Uterus (tissue), 4 donors: Measurements from ENCODE around the gene OR51B4. TPM values are rescaled to one million over a fixed set of nuclear protein-coding genes. Genes with fewer than 3 reads are reported as not detected.

Source experiments
- DNase-seq, 2 donors: peaks; one replicate each; pipeline ENCODE4 v3.0.0-alpha.2; 2019 to 2020
- H3K27ac ChIP-seq, 2 donors: fragments of 200-600 bp; sonication (generic); 1 replicate in 1 of 2; 2 replicates in 1 of 2; pipeline ENCODE4 v1.5.1; 2016 to 2018
- H3K27me3 ChIP-seq, 2 donors: fragments of 200-600 bp; sonication (generic); one replicate each; pipeline ENCODE4 v1.5.1; 2018 to 2019; ENCODE audit warnings: control low read depth in 1 of 2
- H3K36me3 ChIP-seq, 2 donors: fragments of 200-600 bp; sonication (generic); one replicate each; pipeline ENCODE4 v1.5.1; 2019; ENCODE audit warnings: control low read depth in 1 of 2
- H3K4me1 ChIP-seq, 2 donors: fragments of 200-600 bp; sonication (generic); one replicate each; pipeline ENCODE4 v1.5.1; 2018 to 2019; ENCODE audit warnings: control low read depth in 1 of 2
- H3K4me3 ChIP-seq, 2 donors: fragments of 200-600 bp; sonication (generic); 1 replicate in 1 of 2; 2 replicates in 1 of 2; pipeline ENCODE4 v1.5.1; 2018 to 2019; ENCODE audit warnings: mild to moderate bottlenecking in 1 of 2
- H3K9me3 ChIP-seq, 2 donors: fragments of 200-600 bp; sonication (generic); one replicate each; pipeline ENCODE4 v1.5.1; 2019; ENCODE audit warnings: control low read depth in 1 of 2
- POLR2A ChIP-seq, 2 donors: fragments of 450-650 bp; IDR thresholded peaks; one replicate each; pipeline ENCODE4 v1.6.1; 2016; ENCODE audit warnings: antibody characterized with exemption in 2 of 2, mild to moderate bottlenecking in 1 of 2, moderate library complexity in 1 of 2
- intact Hi-C: fragments of 100-400 bp; cut with DNase I; formaldehyde crosslinking; loops from one replicate; pipeline ENCODE4 v1.15.1; 2023; ENCODE audit warnings: low total_unique reads
- total RNA-seq, 4 donors: library from RNA; depleted of rRNA in 3 of 4; stranded (reverse); fragments of >200 nt in 3 of 4; gene quantifications; one replicate each; pipeline versions ENCODE4 v1.1.0 to v1.2.4, GENCODE V29; 2014 to 2023
- TF ChIP-seq, protein P1 (sequence below), 4 experiments: fragments of 200-600 bp in 2 of 4; fragments of 450-650 bp in 2 of 4; sonication (generic) in 2 of 4; IDR thresholded peaks; one replicate each; pipeline ENCODE4 v1.5.1; 2016 to 2019; ENCODE audit warnings: antibody characterized with exemption in 4 of 4, mild to moderate bottlenecking in 2 of 4, moderate library complexity in 1 of 4
- donor health status: DM: yes; HTN: yes; CAD: no.

OR51B4 gene
- total RNA-seq, 4 donors from 2014 or later = 0.35 TPM; not detected in 3

DNA sequence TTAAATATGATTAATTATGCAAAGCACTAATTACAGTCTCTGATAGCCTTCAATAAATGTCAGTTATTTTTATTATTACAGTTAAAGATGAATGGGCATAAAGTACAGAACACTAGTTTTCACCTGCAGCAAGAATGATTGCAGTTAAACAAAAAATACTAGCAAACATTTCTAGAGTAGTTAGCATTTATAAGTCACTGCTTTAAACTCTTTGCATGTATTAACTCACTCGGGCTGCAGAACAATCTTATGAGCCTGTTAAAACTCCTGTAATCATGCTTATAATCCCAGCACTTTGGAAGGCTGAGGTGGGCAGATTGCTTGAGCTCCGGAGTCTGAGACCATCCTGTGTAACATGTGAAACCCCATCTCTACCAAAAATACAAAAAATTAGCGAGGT is 14.8 kb downstream of the OR51B4 start:
- TF ChIP-seq POLR2A (IDR thresholded peaks at IDR 0.05) = no peak
- TF ChIP-seq, protein P1, sequence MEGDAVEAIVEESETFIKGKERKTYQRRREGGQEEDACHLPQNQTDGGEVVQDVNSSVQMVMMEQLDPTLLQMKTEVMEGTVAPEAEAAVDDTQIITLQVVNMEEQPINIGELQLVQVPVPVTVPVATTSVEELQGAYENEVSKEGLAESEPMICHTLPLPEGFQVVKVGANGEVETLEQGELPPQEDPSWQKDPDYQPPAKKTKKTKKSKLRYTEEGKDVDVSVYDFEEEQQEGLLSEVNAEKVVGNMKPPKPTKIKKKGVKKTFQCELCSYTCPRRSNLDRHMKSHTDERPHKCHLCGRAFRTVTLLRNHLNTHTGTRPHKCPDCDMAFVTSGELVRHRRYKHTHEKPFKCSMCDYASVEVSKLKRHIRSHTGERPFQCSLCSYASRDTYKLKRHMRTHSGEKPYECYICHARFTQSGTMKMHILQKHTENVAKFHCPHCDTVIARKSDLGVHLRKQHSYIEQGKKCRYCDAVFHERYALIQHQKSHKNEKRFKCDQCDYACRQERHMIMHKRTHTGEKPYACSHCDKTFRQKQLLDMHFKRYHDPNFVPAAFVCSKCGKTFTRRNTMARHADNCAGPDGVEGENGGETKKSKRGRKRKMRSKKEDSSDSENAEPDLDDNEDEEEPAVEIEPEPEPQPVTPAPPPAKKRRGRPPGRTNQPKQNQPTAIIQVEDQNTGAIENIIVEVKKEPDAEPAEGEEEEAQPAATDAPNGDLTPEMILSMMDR (IDR thresholded peaks at IDR 0.05) = no peak
- Histone ChIP-seq H3K27ac (no peak overlapping the region), H3K9me3 (no peaks in the 10 kb centered on the region), H3K4me1 (no peaks in the 10 kb centered on the region), H3K27me3 (no peaks in the 10 kb centered on the region), H3K4me3 (no peak overlapping the region), H3K36me3 (no peaks in the 10 kb centered on the region)
- intact Hi-C loops = no loop called here
- no peak for DNase-seq

DNA sequence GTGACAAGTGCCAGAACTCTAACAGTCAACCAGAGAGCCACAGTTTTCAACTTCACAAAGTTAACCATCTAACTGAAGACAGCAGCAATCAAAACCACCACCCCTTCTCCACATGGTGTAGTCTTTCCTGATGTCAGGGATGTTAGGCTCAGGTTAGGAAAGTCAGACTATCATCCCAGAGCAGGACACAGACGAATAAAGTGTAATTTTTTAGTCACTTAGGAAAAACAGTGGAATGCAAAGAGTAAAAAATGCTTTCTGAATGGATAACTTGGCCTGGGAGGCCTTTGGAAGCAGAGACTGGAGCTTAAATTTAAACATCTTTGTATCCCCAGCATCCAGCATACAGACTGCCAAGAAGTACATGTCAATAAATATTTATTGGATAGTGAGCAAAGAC is 15.4 kb downstream of the OR51B4 start:
- intact Hi-C loops = no loop called here
- TF ChIP-seq, protein P1 (IDR thresholded peaks at IDR 0.05) = no peak
- Histone ChIP-seq H3K4me3 (no peak overlapping the region), H3K36me3 (no peaks in the 10 kb centered on the region), H3K27me3 (no peaks in the 10 kb centered on the region), H3K4me1 (no peaks in the 10 kb centered on the region), H3K27ac (no peak overlapping the region), H3K9me3 (no peaks in the 10 kb centered on the region)
- no peak for DNase-seq

DNA sequence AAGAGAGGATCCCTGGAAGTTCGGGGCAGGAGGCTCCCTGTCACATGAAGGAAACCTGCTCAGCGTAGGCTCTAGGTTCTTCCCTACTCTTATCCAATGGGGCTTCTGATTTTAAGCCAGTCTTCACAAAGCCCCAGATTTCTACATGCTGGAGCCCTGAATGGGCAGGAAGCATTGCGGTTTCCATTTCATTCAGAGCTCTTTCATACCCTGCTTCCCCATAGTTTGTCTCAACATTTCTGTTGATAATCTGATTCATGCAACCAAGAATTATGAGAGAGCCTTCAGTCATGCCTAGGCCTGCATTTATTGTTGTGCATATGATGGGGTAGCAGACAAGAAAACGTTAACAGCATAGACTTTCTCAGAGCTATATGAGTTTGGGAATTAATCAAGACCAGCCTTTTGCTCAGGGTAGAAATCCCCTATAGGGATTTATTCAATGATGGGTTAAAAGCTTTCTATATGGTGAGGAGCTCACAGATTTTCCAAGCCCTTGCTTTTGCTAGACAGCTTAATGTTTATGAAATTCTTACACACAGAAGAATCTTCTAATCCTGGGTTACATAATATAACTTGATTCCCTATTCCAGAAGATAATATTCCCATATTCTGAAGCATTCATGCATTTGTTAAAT is 15.9 kb downstream of the OR51B4 start:
- Histone ChIP-seq H3K4me3 (no peak overlapping the region), H3K36me3 (no peaks in the 10 kb centered on the region), H3K9me3 (no peaks in the 10 kb centered on the region), H3K27me3 (no peaks in the 10 kb centered on the region), H3K27ac (no peak overlapping the region), H3K4me1 (no peaks in the 10 kb centered on the region)
- TF ChIP-seq, protein P1 (IDR thresholded peaks at IDR 0.05) = no peak
- TF ChIP-seq POLR2A (IDR thresholded peaks at IDR 0.05) = no peak
- intact Hi-C loops = no loop called here
- DNase-seq = no peak

DNA sequence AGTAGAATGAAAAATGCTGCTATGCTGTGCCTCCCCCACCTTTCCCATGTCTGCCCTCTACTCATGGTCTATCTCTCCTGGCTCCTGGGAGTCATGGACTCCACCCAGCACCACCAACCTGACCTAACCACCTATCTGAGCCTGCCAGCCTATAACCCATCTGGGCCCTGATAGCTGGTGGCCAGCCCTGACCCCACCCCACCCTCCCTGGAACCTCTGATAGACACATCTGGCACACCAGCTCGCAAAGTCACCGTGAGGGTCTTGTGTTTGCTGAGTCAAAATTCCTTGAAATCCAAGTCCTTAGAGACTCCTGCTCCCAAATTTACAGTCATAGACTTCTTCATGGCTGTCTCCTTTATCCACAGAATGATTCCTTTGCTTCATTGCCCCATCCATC is 17.1 kb downstream of the OR51B4 start:
- no peak overlapping the region for H3K27ac ChIP-seq
- no peaks in the 10 kb centered on the region for H3K9me3 ChIP-seq
- DNase-seq = no peak
- H3K4me3 ChIP-seq = no peak overlapping the region
- TF ChIP-seq POLR2A (IDR thresholded peaks at IDR 0.05) = no peak
- TF ChIP-seq, protein P1 (IDR thresholded peaks at IDR 0.05) = no peak
- intact Hi-C loops = no loop called here
- no peaks in the 10 kb centered on the region for H3K36me3 ChIP-seq
- no peaks in the 10 kb centered on the region for H3K27me3 ChIP-seq
- H3K4me1 ChIP-seq = no peaks in the 10 kb centered on the region

DNA sequence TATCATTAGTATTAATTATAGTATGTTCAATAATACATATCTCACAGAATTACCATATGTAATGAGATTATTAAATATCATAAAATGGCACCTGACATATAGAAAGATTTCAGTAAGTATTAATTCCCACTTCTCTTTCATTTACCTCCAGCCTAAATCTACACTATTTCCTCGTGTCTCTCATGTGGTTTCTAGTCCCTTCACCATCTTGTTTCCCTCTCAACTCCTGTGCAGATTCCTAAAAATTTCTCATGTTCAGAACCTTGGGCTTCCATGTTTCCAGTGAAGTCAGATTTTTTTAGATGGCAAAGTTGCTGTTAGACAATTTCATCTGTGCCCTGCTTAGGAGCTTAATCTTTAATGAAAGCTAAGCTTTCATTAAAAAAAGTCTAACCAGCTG is 17.9 kb downstream of the OR51B4 start:
- TF ChIP-seq POLR2A (IDR thresholded peaks at IDR 0.05) = no peak
- TF ChIP-seq, protein P1 (IDR thresholded peaks at IDR 0.05) = no peak
- Histone ChIP-seq H3K9me3 (no peaks in the 10 kb centered on the region), H3K27ac (no peak overlapping the region), H3K36me3 (no peaks in the 10 kb centered on the region), H3K27me3 (no peaks in the 10 kb centered on the region), H3K4me3 (no peak overlapping the region), H3K4me1 (no peaks in the 10 kb centered on the region)
- intact Hi-C loops = no loop called here
- no peak for DNase-seq
